K562 (cell line): Measurements from ENCODE around the gene PRR29. TPM values are rescaled to one million over a fixed set of nuclear protein-coding genes. Genes with fewer than 3 reads are reported as not detected.

Experiments used
- BRD9 ChIP-seq: fragments of 450-650 bp; IDR thresholded peaks from 2 replicates; pipeline ENCODE4 v1.6.1; 2018; ENCODE audit warnings: low read depth; ENCODE audit not compliant: partially characterized antibody
- HMG20A ChIP-seq: fragments of 450-650 bp; formaldehyde crosslinking; conservative IDR thresholded peaks from 2 replicates; pipeline ENCODE4 v1.4.0; 2020; ENCODE audit warnings: mild to moderate bottlenecking, mixed read lengths
- KHSRP ChIP-seq: fragments of 450-650 bp; IDR thresholded peaks from 2 replicates; pipeline ENCODE4 v1.6.1; 2017
- LARP7 ChIP-seq: fragments of 450-650 bp; IDR thresholded peaks from 2 replicates; pipeline ENCODE4 v1.6.1; 2016
- PTTG1 ChIP-seq: fragments of 450-650 bp; IDR thresholded peaks from 2 replicates; pipeline ENCODE4 v1.6.1; 2016; ENCODE audit warnings: low read depth, mild to moderate bottlenecking, missing genetic modification characterization, missing compliant biosample characterization
- SMAD2 ChIP-seq: fragments of 150-350 bp; IDR thresholded peaks from 2 replicates; pipeline ENCODE4 v1.6.1; 2014; ENCODE audit warnings: low read depth, mild to moderate bottlenecking, low read length
- TCF7L2 ChIP-seq: fragments of 150-350 bp; IDR thresholded peaks from 2 replicates; pipeline ENCODE4 v1.6.1; 2016; ENCODE audit warnings: low read depth, mild to moderate bottlenecking, low read length, moderate library complexity
- TGIF2 ChIP-seq: sonication (generic); formaldehyde crosslinking; IDR thresholded peaks from 2 replicates; pipeline ENCODE4 v1.8.1; 2022; ENCODE audit warnings: mild to moderate bottlenecking, missing genetic modification reagents, moderate library complexity
- TRIM24 ChIP-seq, 2 experiments: fragments of 450-650 bp; IDR thresholded peaks; 2 replicates each; pipeline ENCODE4 v1.6.1; 2016
- ZBTB7A ChIP-seq: IDR thresholded peaks from 2 replicates; pipeline ENCODE4 v1.6.1; 2011; ENCODE audit warnings: low read depth, mild to moderate bottlenecking, low read length, moderate library complexity, borderline replicate concordance; ENCODE audit not compliant: control insufficient read depth
- ZNF57 ChIP-seq: fragments of 450-650 bp; formaldehyde crosslinking; IDR thresholded peaks from 2 replicates; pipeline ENCODE4 v1.4.0; 2020; ENCODE audit warnings: mild to moderate bottlenecking, moderate library complexity
- ZNF668 ChIP-seq: fragments of 250-450 bp; sonication (Bioruptor Pico); IDR thresholded peaks from 2 replicates; pipeline ENCODE4 v1.8.0; 2022; ENCODE audit warnings: mild to moderate bottlenecking, inconsistent platforms
- ZSCAN32 ChIP-seq: fragments of 450-650 bp; formaldehyde crosslinking; IDR thresholded peaks from 2 replicates; pipeline ENCODE4 v1.4.0; 2020; ENCODE audit warnings: mild to moderate bottlenecking, moderate library complexity
- polyA plus RNA-seq, 8 experiments: library from polyadenylated mRNA; depleted of rRNA in 4 of 8; stranded (reverse) in 5 of 8; unstranded in 3 of 8; fragments of >200 nt; fragmentation: Nextera tagmentation in 2 of 8; fragmentation: Illumina TruSeq in 1 of 8; extraction: Ambion mirVana in 2 of 8; extraction: Trizol in 1 of 8; gene quantifications; 2 replicates each; pipeline versions ENCODE4 v1.2.1 to v1.2.3, GENCODE V29; 2011 to 2014; ENCODE audit warnings: inconsistent platforms in 1 of 8, missing spikeins in 1 of 8
- total RNA-seq, 7 experiments: library from RNA; depleted of rRNA in 6 of 7; stranded (reverse); fragments of >200 nt in 6 of 7; fragmentation: Illumina TruSeq in 2 of 7; extraction: Trizol in 2 of 7; gene quantifications; 2 replicates each; pipeline versions ENCODE4 v1.2.1 to v1.2.3, GENCODE V29; 2011 to 2021; ENCODE audit warnings: low replicate concordance in 1 of 7
- TF ChIP-seq, protein P1 (sequence below), 2 experiments: fragments of 250-450 bp in 1 of 2; fragments of 450-650 bp in 1 of 2; sonication (Bioruptor Pico) in 1 of 2; IDR thresholded peaks; 2 replicates each; pipeline versions ENCODE4 v1.6.1 to v1.8.0; 2016 to 2021; ENCODE audit warnings: mild to moderate bottlenecking in 2 of 2, moderate library complexity in 2 of 2, missing compliant biosample characterization in 1 of 2, missing genetic modification characterization in 1 of 2
- TF ChIP-seq, protein P2 (sequence below): fragments of 450-650 bp; IDR thresholded peaks from 2 replicates; pipeline ENCODE4 v1.6.1; 2016; ENCODE audit warnings: mild to moderate bottlenecking, moderate library complexity

Gene PRR29
- total and polyA plus RNA-seq, 9 of the 15 experiments (the other 6 are each of a cell fraction or from before 2014, with no cell fraction given) = 0.08 to 0.58 (median 0.15) TPM; not detected in 5

DNA sequence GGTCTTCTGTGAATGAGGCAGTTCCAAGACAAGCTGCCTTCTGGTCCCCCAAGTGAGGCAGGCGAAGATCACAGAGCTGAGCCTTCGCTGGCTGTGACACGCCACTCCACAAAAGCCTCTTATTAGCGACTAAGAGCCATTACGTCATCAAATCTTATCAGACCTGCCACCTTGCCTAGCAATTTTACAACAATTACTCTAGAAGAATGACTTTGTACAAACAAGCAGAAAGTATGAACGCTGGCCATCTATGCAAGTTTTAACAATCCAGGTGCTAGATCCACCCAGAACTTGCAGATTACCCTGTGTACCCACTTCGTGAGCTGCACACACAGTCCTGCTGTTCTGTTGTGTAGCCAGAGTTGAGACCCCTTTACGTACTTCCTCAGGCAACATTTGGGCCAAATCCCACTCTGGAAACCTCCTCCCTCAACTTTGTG, 26.1 kb downstream of the PRR29 start (continued):
- TF ChIP-seq HMG20A (CRISPR knock-in tag) = no peak
- TF ChIP-seq ZNF57 (CRISPR knock-in tag) = no peak
- no peak for TF ChIP-seq ZSCAN32 (CRISPR knock-in tag)
- TF ChIP-seq TRIM24 (IDR thresholded peaks at IDR 0.05) = peak; percentile 51 to 68
- no peak for TF ChIP-seq ZBTB7A
- no peak for TF ChIP-seq ZNF668 (CRISPR knock-in tag)
- TF ChIP-seq, protein P1, sequence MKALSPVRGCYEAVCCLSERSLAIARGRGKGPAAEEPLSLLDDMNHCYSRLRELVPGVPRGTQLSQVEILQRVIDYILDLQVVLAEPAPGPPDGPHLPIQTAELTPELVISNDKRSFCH (CRISPR knock-in tag; IDR thresholded peaks at IDR 0.05) = no peak
- TF ChIP-seq, protein P1 (tag; IDR thresholded peaks at IDR 0.05) = no peak
- no peak for TF ChIP-seq BRD9
- no peak for TF ChIP-seq PTTG1 (tag)
- 0 out of 2 replicates have a peak, but pooled peaks have one; percentile 48 for TF ChIP-seq KHSRP
- TF ChIP-seq TCF7L2 = no peak
- TF ChIP-seq TGIF2 (CRISPR knock-in tag) = no peak
- TF ChIP-seq, protein P2, sequence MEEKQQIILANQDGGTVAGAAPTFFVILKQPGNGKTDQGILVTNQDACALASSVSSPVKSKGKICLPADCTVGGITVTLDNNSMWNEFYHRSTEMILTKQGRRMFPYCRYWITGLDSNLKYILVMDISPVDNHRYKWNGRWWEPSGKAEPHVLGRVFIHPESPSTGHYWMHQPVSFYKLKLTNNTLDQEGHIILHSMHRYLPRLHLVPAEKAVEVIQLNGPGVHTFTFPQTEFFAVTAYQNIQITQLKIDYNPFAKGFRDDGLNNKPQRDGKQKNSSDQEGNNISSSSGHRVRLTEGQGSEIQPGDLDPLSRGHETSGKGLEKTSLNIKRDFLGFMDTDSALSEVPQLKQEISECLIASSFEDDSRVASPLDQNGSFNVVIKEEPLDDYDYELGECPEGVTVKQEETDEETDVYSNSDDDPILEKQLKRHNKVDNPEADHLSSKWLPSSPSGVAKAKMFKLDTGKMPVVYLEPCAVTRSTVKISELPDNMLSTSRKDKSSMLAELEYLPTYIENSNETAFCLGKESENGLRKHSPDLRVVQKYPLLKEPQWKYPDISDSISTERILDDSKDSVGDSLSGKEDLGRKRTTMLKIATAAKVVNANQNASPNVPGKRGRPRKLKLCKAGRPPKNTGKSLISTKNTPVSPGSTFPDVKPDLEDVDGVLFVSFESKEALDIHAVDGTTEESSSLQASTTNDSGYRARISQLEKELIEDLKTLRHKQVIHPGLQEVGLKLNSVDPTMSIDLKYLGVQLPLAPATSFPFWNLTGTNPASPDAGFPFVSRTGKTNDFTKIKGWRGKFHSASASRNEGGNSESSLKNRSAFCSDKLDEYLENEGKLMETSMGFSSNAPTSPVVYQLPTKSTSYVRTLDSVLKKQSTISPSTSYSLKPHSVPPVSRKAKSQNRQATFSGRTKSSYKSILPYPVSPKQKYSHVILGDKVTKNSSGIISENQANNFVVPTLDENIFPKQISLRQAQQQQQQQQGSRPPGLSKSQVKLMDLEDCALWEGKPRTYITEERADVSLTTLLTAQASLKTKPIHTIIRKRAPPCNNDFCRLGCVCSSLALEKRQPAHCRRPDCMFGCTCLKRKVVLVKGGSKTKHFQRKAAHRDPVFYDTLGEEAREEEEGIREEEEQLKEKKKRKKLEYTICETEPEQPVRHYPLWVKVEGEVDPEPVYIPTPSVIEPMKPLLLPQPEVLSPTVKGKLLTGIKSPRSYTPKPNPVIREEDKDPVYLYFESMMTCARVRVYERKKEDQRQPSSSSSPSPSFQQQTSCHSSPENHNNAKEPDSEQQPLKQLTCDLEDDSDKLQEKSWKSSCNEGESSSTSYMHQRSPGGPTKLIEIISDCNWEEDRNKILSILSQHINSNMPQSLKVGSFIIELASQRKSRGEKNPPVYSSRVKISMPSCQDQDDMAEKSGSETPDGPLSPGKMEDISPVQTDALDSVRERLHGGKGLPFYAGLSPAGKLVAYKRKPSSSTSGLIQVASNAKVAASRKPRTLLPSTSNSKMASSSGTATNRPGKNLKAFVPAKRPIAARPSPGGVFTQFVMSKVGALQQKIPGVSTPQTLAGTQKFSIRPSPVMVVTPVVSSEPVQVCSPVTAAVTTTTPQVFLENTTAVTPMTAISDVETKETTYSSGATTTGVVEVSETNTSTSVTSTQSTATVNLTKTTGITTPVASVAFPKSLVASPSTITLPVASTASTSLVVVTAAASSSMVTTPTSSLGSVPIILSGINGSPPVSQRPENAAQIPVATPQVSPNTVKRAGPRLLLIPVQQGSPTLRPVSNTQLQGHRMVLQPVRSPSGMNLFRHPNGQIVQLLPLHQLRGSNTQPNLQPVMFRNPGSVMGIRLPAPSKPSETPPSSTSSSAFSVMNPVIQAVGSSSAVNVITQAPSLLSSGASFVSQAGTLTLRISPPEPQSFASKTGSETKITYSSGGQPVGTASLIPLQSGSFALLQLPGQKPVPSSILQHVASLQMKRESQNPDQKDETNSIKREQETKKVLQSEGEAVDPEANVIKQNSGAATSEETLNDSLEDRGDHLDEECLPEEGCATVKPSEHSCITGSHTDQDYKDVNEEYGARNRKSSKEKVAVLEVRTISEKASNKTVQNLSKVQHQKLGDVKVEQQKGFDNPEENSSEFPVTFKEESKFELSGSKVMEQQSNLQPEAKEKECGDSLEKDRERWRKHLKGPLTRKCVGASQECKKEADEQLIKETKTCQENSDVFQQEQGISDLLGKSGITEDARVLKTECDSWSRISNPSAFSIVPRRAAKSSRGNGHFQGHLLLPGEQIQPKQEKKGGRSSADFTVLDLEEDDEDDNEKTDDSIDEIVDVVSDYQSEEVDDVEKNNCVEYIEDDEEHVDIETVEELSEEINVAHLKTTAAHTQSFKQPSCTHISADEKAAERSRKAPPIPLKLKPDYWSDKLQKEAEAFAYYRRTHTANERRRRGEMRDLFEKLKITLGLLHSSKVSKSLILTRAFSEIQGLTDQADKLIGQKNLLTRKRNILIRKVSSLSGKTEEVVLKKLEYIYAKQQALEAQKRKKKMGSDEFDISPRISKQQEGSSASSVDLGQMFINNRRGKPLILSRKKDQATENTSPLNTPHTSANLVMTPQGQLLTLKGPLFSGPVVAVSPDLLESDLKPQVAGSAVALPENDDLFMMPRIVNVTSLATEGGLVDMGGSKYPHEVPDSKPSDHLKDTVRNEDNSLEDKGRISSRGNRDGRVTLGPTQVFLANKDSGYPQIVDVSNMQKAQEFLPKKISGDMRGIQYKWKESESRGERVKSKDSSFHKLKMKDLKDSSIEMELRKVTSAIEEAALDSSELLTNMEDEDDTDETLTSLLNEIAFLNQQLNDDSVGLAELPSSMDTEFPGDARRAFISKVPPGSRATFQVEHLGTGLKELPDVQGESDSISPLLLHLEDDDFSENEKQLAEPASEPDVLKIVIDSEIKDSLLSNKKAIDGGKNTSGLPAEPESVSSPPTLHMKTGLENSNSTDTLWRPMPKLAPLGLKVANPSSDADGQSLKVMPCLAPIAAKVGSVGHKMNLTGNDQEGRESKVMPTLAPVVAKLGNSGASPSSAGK = no peak; the same call in 1 of the 2 replicates
- no peak for TF ChIP-seq LARP7
- no peak for TF ChIP-seq SMAD2
